ENCODE data around the gene RPS6KA2. TPM values are rescaled to one million over a fixed set of nuclear protein-coding genes. Genes with fewer than 3 reads are reported as not detected.

Gene RPS6KA2
- total RNA-seq, 1 experiment from 2014 or later, result 12.3 TPM

DNA sequence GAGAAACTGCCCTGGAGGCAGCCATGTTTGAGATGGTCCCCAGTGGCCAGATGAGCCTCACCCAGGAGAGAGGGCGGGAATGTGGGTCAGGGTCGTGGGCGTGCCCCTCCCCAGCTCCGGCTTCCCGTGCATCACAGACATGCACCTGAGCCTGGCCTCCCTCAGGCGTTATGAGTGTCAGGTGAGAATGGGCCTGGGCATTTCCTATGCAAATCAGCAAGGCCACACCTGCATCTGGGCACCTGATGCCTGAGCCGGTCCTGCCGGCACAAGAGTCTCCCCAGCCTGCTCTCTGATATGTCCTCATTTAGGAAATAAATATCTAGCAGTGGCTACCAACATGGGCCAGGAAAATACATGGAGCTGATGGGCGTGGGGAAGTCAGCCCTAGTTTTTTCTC is 123.0 kb downstream of the RPS6KA2 start:
- no peak overlapping the region for H2BK120ac ChIP-seq (ENCODE audit: low read depth, low read length, poor library complexity, severe bottlenecking)
- WGBS (ENCODE audit: extremely low coverage, insufficient read length, low lambda C conversion rate), result no CpG with 5 or more reads among the region's 9 CpGs
- H4K8ac ChIP-seq (replicated peaks; ENCODE audit: insufficient read length, low read depth, low read length), result no peak overlapping the region
- H3K18ac ChIP-seq (ENCODE audit: insufficient read length, low read depth, low read length), result no peak overlapping the region
- H3K9me3 ChIP-seq (ENCODE audit: control insufficient read depth, low read depth, low read length), result no peaks in the 10 kb centered on the region
- Mint-ChIP-seq H3K36me3 (ENCODE audit: insufficient read depth in 1 of 3, low read depth in 3 of 3) (peaks cover 6 to 15% (median 6%) of the 10 kb centered on the region in 3 experiments), H3K9me3 (no peaks in the 10 kb centered on the region), H3K27ac (0 out of 7 replicates have a peak overlapping the region, but pooled peaks of 1 of the 3 experiments have one; percentile 27), H3K4me1 (0 out of 4 replicates have a peak, but pooled peaks cover 0 to 8% of the 10 kb centered on the region in 2 experiments), H3K27me3 (ENCODE audit: low read depth) (no peaks in the 10 kb centered on the region), H3K4me3 (no peak overlapping the region)
- no peak for DNase-seq
- H3K14ac ChIP-seq (ENCODE audit: insufficient read depth, low read length), result no peak overlapping the region; the same call in 1 of the 2 replicates
- no peaks in the 10 kb centered on the region for H3K79me1 ChIP-seq (ENCODE audit: insufficient read depth, low read depth, low read length, poor library complexity, severe bottlenecking)
- H2AK5ac ChIP-seq (ENCODE audit: insufficient read length, low read length), result no peak overlapping the region
- H3K23ac ChIP-seq (ENCODE audit: insufficient read length, low read depth, low read length), result no peak overlapping the region
- H2BK5ac ChIP-seq (ENCODE audit: insufficient read length, low read length), result no peak overlapping the region
- H3K27me3 ChIP-seq (ENCODE audit: insufficient read depth, low read length), result no peaks in the 10 kb centered on the region
- H3K56ac ChIP-seq (ENCODE audit: insufficient read length, low read depth, low read length), result no peak overlapping the region
- H2BK12ac ChIP-seq (ENCODE audit: insufficient read length, low read depth, low read length), result no peak overlapping the region
- no peak overlapping the region for H2AFZ ChIP-seq (ENCODE audit: low read length)
- H2BK20ac ChIP-seq (ENCODE audit: low read depth, low read length, poor library complexity, severe bottlenecking), result no peak overlapping the region
- H4K20me1 ChIP-seq (ENCODE audit: control insufficient read depth, insufficient read depth, insufficient read length), result no peaks in the 10 kb centered on the region
- H3K79me2 ChIP-seq (ENCODE audit: insufficient read depth, low read length), result no peaks in the 10 kb centered on the region
- no peak overlapping the region for H3K4me2 ChIP-seq (ENCODE audit: insufficient read depth, insufficient read length, low read length)
- H3K23me2 ChIP-seq (ENCODE audit: insufficient read length, low read depth, low read length, poor library complexity, severe bottlenecking), result no peaks in the 10 kb centered on the region
- no peak overlapping the region for H2BK15ac ChIP-seq (ENCODE audit: low read depth, low read length)
- H3K4me1 ChIP-seq (ENCODE audit: insufficient read depth, low read length), result no peaks in the 10 kb centered on the region
- H3K9ac ChIP-seq (ENCODE audit: extremely low read depth, insufficient read length, low read length), result no peak overlapping the region
- no peak overlapping the region for H3T11ph ChIP-seq (ENCODE audit: low read length)
- no peak overlapping the region for H3K4ac ChIP-seq (ENCODE audit: low read depth, low read length)
- H4K5ac ChIP-seq (ENCODE audit: insufficient read length, low read depth, low read length), result no peak overlapping the region
- no peak overlapping the region for H3K27ac ChIP-seq (ENCODE audit: insufficient read length, low read depth, low read length)
- TF ChIP-seq, protein P1, sequence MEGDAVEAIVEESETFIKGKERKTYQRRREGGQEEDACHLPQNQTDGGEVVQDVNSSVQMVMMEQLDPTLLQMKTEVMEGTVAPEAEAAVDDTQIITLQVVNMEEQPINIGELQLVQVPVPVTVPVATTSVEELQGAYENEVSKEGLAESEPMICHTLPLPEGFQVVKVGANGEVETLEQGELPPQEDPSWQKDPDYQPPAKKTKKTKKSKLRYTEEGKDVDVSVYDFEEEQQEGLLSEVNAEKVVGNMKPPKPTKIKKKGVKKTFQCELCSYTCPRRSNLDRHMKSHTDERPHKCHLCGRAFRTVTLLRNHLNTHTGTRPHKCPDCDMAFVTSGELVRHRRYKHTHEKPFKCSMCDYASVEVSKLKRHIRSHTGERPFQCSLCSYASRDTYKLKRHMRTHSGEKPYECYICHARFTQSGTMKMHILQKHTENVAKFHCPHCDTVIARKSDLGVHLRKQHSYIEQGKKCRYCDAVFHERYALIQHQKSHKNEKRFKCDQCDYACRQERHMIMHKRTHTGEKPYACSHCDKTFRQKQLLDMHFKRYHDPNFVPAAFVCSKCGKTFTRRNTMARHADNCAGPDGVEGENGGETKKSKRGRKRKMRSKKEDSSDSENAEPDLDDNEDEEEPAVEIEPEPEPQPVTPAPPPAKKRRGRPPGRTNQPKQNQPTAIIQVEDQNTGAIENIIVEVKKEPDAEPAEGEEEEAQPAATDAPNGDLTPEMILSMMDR (conservative IDR thresholded peaks at IDR 0.05), result no peak
- H4K91ac ChIP-seq (ENCODE audit: insufficient read length, low read depth, low read length), result no peak overlapping the region
